Measurements from ENCODE around the gene CWC27.

The CWC27 gene

GRCh38 chr5:64939772-64940510 lies 171.2 kb downstream of the CWC27 start:
- no peaks in the 10 kb centered on the region for H3K79me2 ChIP-seq (ENCODE audit: control insufficient read depth, insufficient read depth, low read length)
- no peaks in the 10 kb centered on the region for H3K79me1 ChIP-seq (ENCODE audit: low read length)
- no peak overlapping the region for H3K56ac ChIP-seq (ENCODE audit: low read length)
- no peak overlapping the region for H2BK120ac ChIP-seq (ENCODE audit: low read depth, low read length)
- no peak overlapping the region for H2BK5ac ChIP-seq (ENCODE audit: low read length)
- H3K9ac ChIP-seq (ENCODE audit: low read length) = no peak overlapping the region
- no peak overlapping the region for H3K4me3 ChIP-seq (ENCODE audit: low read length)
- H2BK15ac ChIP-seq (replicated peaks; ENCODE audit: low read depth) = no peak overlapping the region
- H3K23ac ChIP-seq (ENCODE audit: low read length) = no peak overlapping the region
- no CpG with 5 or more reads among the region's 17 CpGs for WGBS (ENCODE audit: extremely low coverage, insufficient coverage, low lambda C conversion rate)
- H3K4ac ChIP-seq (ENCODE audit: low read depth, low read length) = no peak overlapping the region
- no peak overlapping the region for H2AK5ac ChIP-seq (ENCODE audit: low read length)
- no peaks in the 10 kb centered on the region for H3K27me3 ChIP-seq (ENCODE audit: insufficient read depth, low read length, poor library complexity)
- DNase-seq = peak; percentile 50
- no peak overlapping the region for H3K18ac ChIP-seq (ENCODE audit: low read length)
- H4K8ac ChIP-seq (ENCODE audit: low read depth, low read length) = no peak overlapping the region
- H3K27ac ChIP-seq (ENCODE audit: low read depth, low read length) = no peak overlapping the region
- H3K36me3 ChIP-seq (ENCODE audit: control insufficient read depth, insufficient read depth, low read length) = no peaks in the 10 kb centered on the region
- H3K4me2 ChIP-seq (ENCODE audit: low read length) = no peak overlapping the region
- no peak overlapping the region for H4K5ac ChIP-seq (ENCODE audit: low read length)
- H3K4me1 ChIP-seq (ENCODE audit: control insufficient read depth, low read depth, low read length) = no peaks in the 10 kb centered on the region

DNA sequence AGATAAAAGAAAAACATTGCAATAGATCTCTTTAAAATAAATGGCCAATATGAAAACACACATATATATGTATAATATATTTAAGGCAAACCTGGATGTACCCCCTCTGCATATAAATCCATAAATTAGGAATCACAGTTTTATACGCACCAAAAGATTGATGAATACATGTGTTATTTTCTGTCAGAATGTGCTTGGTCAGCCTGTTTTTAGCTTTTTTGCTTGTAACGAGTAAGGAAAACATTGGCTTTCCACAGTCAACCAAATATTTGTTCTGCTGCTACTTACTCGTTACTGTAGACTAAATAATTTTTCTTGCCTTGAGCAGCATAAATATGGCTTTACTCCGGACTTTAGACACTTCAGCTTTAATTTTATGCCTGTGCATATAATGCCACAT lies 173.7 kb downstream of the CWC27 start:
- H3K9ac ChIP-seq (ENCODE audit: low read length) = no peak overlapping the region
- DNase-seq = no peak
- WGBS (ENCODE audit: extremely low coverage, insufficient coverage, low lambda C conversion rate) = no CpG with 5 or more reads among the region's 4 CpGs

DNA sequence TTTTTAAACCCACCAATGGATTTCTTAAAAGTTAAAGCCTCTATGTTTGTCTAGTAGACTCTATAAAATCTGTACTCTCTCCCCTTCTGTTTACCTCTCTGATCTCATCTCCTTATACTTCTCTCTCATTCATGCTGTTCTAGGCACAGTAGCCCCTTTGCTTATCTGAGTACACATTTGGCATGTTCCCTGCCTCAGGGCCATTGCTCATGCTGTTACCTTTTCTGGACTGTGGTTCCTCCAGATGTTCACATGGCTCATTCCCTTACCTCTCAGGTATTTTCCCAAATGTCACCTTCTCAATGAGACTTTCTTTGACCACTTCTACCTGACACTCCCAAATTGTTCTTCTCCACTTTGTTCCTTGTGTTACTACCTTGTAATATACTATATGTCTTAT lies 176.1 kb downstream of the CWC27 start:
- no peak overlapping the region for H3K4me3 ChIP-seq (ENCODE audit: low read length)
- H3K4me2 ChIP-seq (ENCODE audit: low read length) = no peak overlapping the region
- no peaks in the 10 kb centered on the region for H3K27me3 ChIP-seq (ENCODE audit: insufficient read depth, low read length, poor library complexity)
- no peaks in the 10 kb centered on the region for H3K79me2 ChIP-seq (ENCODE audit: control insufficient read depth, insufficient read depth, low read length)
- H2AK5ac ChIP-seq (ENCODE audit: low read length) = no peak overlapping the region
- H2BK120ac ChIP-seq (ENCODE audit: low read depth, low read length) = no peak overlapping the region
- H3K18ac ChIP-seq (ENCODE audit: low read length) = no peak overlapping the region
- no peaks in the 10 kb centered on the region for H3K79me1 ChIP-seq (ENCODE audit: low read length)
- no peak overlapping the region for H2BK15ac ChIP-seq (replicated peaks; ENCODE audit: low read depth)
- H4K8ac ChIP-seq (ENCODE audit: low read depth, low read length) = no peak overlapping the region
- H3K27ac ChIP-seq (ENCODE audit: low read depth, low read length) = no peak overlapping the region
- no peak overlapping the region for H3K4ac ChIP-seq (ENCODE audit: low read depth, low read length)
- no peaks in the 10 kb centered on the region for H3K36me3 ChIP-seq (ENCODE audit: control insufficient read depth, insufficient read depth, low read length)
- no peak for DNase-seq
- H4K5ac ChIP-seq (ENCODE audit: low read length) = no peak overlapping the region
- no peaks in the 10 kb centered on the region for H3K4me1 ChIP-seq (ENCODE audit: control insufficient read depth, low read depth, low read length)
- no peak overlapping the region for H3K23ac ChIP-seq (ENCODE audit: low read length)
- H3K9ac ChIP-seq (ENCODE audit: low read length) = no peak overlapping the region
- no peak overlapping the region for H3K56ac ChIP-seq (ENCODE audit: low read length)
- no peak overlapping the region for H2BK5ac ChIP-seq (ENCODE audit: low read length)

More for the DNA sequence above, 173.7 kb downstream of the CWC27 start:
- Histone ChIP-seq H3K18ac (ENCODE audit: low read length) (no peak overlapping the region), H3K23ac (ENCODE audit: low read length) (no peak overlapping the region), H3K27me3 (ENCODE audit: insufficient read depth, low read length, poor library complexity) (no peaks in the 10 kb centered on the region), H3K4me2 (ENCODE audit: low read length) (no peak overlapping the region), H2BK120ac (ENCODE audit: low read depth, low read length) (no peak overlapping the region), H3K79me1 (ENCODE audit: low read length) (no peaks in the 10 kb centered on the region), H2BK15ac (replicated peaks; ENCODE audit: low read depth) (no peak overlapping the region), H3K4me1 (ENCODE audit: control insufficient read depth, low read depth, low read length) (no peaks in the 10 kb centered on the region), H4K8ac (ENCODE audit: low read depth, low read length) (no peak overlapping the region), H3K4me3 (ENCODE audit: low read length) (no peak overlapping the region), H3K27ac (ENCODE audit: low read depth, low read length) (no peak overlapping the region), H2AK5ac (ENCODE audit: low read length) (no peak overlapping the region), H3K4ac (ENCODE audit: low read depth, low read length) (no peak overlapping the region), H3K79me2 (ENCODE audit: control insufficient read depth, insufficient read depth, low read length) (no peaks in the 10 kb centered on the region), H4K5ac (ENCODE audit: low read length) (no peak overlapping the region), H3K36me3 (ENCODE audit: control insufficient read depth, insufficient read depth, low read length) (no peaks in the 10 kb centered on the region), H2BK5ac (ENCODE audit: low read length) (no peak overlapping the region), H3K56ac (ENCODE audit: low read length) (no peak overlapping the region)

GRCh38 chr5:64947031-64947430 lies 178.3 kb downstream of the CWC27 start:
- Histone ChIP-seq H3K79me2 (ENCODE audit: control insufficient read depth, insufficient read depth, low read length) (no peaks in the 10 kb centered on the region), H3K4me2 (ENCODE audit: low read length) (no peak overlapping the region), H3K4me1 (ENCODE audit: control insufficient read depth, low read depth, low read length) (no peaks in the 10 kb centered on the region), H3K9ac (ENCODE audit: low read length) (no peak overlapping the region), H3K36me3 (ENCODE audit: control insufficient read depth, insufficient read depth, low read length) (no peaks in the 10 kb centered on the region), H3K4ac (ENCODE audit: low read depth, low read length) (no peak overlapping the region), H4K8ac (ENCODE audit: low read depth, low read length) (no peak overlapping the region), H2BK15ac (replicated peaks; ENCODE audit: low read depth) (no peak overlapping the region), H3K79me1 (ENCODE audit: low read length) (no peaks in the 10 kb centered on the region), H3K18ac (ENCODE audit: low read length) (no peak overlapping the region), H2BK120ac (ENCODE audit: low read depth, low read length) (no peak overlapping the region), H2AK5ac (ENCODE audit: low read length) (no peak overlapping the region), H3K4me3 (ENCODE audit: low read length) (no peak overlapping the region), H4K5ac (ENCODE audit: low read length) (no peak overlapping the region), H3K23ac (ENCODE audit: low read length) (no peak overlapping the region), H2BK5ac (ENCODE audit: low read length) (no peak overlapping the region), H3K27me3 (ENCODE audit: insufficient read depth, low read length, poor library complexity) (no peaks in the 10 kb centered on the region), H3K27ac (ENCODE audit: low read depth, low read length) (no peak overlapping the region), H3K56ac (ENCODE audit: low read length) (no peak overlapping the region)
- no peak for DNase-seq
- no CpG with 5 or more reads among the region's 1 CpG for WGBS (ENCODE audit: extremely low coverage, insufficient coverage, low lambda C conversion rate)

DNA sequence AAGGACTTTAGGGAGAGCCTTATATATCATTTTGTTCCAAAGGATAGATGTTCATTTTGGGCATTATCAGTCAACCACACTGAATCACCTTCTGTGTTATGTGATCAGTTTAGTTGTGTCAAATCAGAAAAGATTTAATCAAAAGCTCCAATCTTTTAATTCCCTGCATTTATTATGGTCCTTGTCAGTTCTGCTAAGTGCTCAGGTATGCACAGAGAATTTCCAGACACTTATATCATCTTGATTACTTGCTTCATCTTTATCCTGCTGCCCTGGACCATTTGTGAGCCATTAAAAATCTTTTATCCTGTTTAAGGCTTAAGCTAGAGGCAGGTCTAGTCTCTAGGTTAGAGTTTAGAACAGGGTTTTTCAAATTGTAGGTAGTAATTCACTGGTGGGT lies 179.1 kb downstream of the CWC27 start:
- Histone ChIP-seq H2AK5ac (ENCODE audit: low read length) (no peak overlapping the region), H3K27ac (ENCODE audit: low read depth, low read length) (no peak overlapping the region), H4K5ac (ENCODE audit: low read length) (no peak overlapping the region), H3K4ac (ENCODE audit: low read depth, low read length) (no peak overlapping the region), H3K23ac (ENCODE audit: low read length) (no peak overlapping the region), H3K36me3 (ENCODE audit: control insufficient read depth, insufficient read depth, low read length) (no peaks in the 10 kb centered on the region), H2BK15ac (replicated peaks; ENCODE audit: low read depth) (no peak overlapping the region), H3K4me2 (ENCODE audit: low read length) (no peak overlapping the region), H3K4me3 (ENCODE audit: low read length) (no peak overlapping the region), H3K79me2 (ENCODE audit: control insufficient read depth, insufficient read depth, low read length) (no peaks in the 10 kb centered on the region), H3K18ac (ENCODE audit: low read length) (no peak overlapping the region), H3K27me3 (ENCODE audit: insufficient read depth, low read length, poor library complexity) (no peaks in the 10 kb centered on the region), H3K4me1 (ENCODE audit: control insufficient read depth, low read depth, low read length) (no peaks in the 10 kb centered on the region), H2BK120ac (ENCODE audit: low read depth, low read length) (no peak overlapping the region), H3K9ac (ENCODE audit: low read length) (no peak overlapping the region), H4K8ac (ENCODE audit: low read depth, low read length) (no peak overlapping the region), H3K56ac (ENCODE audit: low read length) (no peak overlapping the region), H3K79me1 (ENCODE audit: low read length) (no peaks in the 10 kb centered on the region), H2BK5ac (ENCODE audit: low read length) (no peak overlapping the region)
- DNase-seq = no peak

DNA sequence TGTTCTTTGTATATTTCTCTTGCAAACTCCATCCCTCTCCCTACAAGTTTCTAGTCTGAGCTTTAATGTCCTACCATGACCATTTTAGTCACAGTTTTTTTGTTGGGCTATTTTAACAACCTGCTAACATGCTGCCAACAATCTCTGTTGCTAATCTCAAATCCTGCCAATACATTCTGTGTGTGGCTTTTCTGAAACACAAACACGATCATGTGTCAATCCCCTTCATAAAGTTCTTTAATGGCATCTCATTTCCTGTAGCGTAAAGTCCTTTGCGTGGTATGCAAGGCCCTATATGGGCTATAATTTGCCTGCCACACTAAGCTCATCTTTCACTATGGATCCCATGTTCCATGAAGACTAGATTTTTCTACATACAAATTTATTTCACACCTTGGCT lies 180.6 kb downstream of the CWC27 start:
- no peaks in the 10 kb centered on the region for H3K79me2 ChIP-seq (ENCODE audit: control insufficient read depth, insufficient read depth, low read length)
- H3K18ac ChIP-seq (ENCODE audit: low read length) = no peak overlapping the region
- H3K4me3 ChIP-seq (ENCODE audit: low read length) = no peak overlapping the region
- H3K23ac ChIP-seq (ENCODE audit: low read length) = no peak overlapping the region
- no peak overlapping the region for H3K4me2 ChIP-seq (ENCODE audit: low read length)
- no peak overlapping the region for H3K9ac ChIP-seq (ENCODE audit: low read length)
- H2BK120ac ChIP-seq (ENCODE audit: low read depth, low read length) = no peak overlapping the region
- H2AK5ac ChIP-seq (ENCODE audit: low read length) = no peak overlapping the region
- no CpG with 5 or more reads among the region's 3 CpGs for WGBS (ENCODE audit: extremely low coverage, insufficient coverage, low lambda C conversion rate)
- H4K5ac ChIP-seq (ENCODE audit: low read length) = no peak overlapping the region
- H2BK5ac ChIP-seq (ENCODE audit: low read length) = no peak overlapping the region
- H3K4me1 ChIP-seq (ENCODE audit: control insufficient read depth, low read depth, low read length) = no peaks in the 10 kb centered on the region
- DNase-seq = no peak
- no peaks in the 10 kb centered on the region for H3K36me3 ChIP-seq (ENCODE audit: control insufficient read depth, insufficient read depth, low read length)
- no peak overlapping the region for H2BK15ac ChIP-seq (replicated peaks; ENCODE audit: low read depth)
- H4K8ac ChIP-seq (ENCODE audit: low read depth, low read length) = no peak overlapping the region
- no peak overlapping the region for H3K4ac ChIP-seq (ENCODE audit: low read depth, low read length)
- no peaks in the 10 kb centered on the region for H3K27me3 ChIP-seq (ENCODE audit: insufficient read depth, low read length, poor library complexity)
- H3K79me1 ChIP-seq (ENCODE audit: low read length) = no peaks in the 10 kb centered on the region
- H3K27ac ChIP-seq (ENCODE audit: low read depth, low read length) = no peak overlapping the region
- H3K56ac ChIP-seq (ENCODE audit: low read length) = no peak overlapping the region
